Hippocampal formation (tissue), 2 donors: ENCODE results near the gene LARGE2.

Experiments
- DNase-seq, 2 donors: peaks; one replicate each; lab custom pipeline; 2025; lab: John Stamatoyannopoulos, UW

The LARGE2 gene

GRCh38 chr11:45929486-45930030 lies 7.1 kb downstream of the LARGE2 start:
- no peak for DNase-seq

GRCh38 chr11:45930031-45930794 lies 7.8 kb downstream of the LARGE2 start:
- DNase-seq = no peak

- no peak for DNase-seq
Measured at GRCh38 chr11:45930951-45931570, 8.6 kb downstream of the LARGE2 start.

GRCh38 chr11:45931739-45932138 lies 9.3 kb downstream of the LARGE2 start:
- no peak for DNase-seq

- DNase-seq = no peak
Measured at GRCh38 chr11:45932217-45932616, 9.8 kb downstream of the LARGE2 start.

- no peak for DNase-seq
Measured at GRCh38 chr11:45933131-45933831, 10.8 kb downstream of the LARGE2 start.

- no peak for DNase-seq
Measured at GRCh38 chr11:45933846-45934579, 11.6 kb downstream of the LARGE2 start.

- DNase-seq = no peak
Measured at GRCh38 chr11:45934580-45935318, 12.3 kb downstream of the LARGE2 start.

GRCh38 chr11:45935349-45936064 lies 13.1 kb downstream of the LARGE2 start:
- no peak for DNase-seq

- DNase-seq = no peak
Measured at GRCh38 chr11:45936511-45937054, 14.1 kb downstream of the LARGE2 start.

- no peak for DNase-seq
Measured at GRCh38 chr11:45937916-45938315, 15.5 kb downstream of the LARGE2 start.

- DNase-seq = no peak
Measured at GRCh38 chr11:45939836-45940235, 17.4 kb downstream of the LARGE2 start.

- no peak for DNase-seq
Measured at GRCh38 chr11:45941285-45941684, 18.8 kb downstream of the LARGE2 start.

- DNase-seq = no peak
Measured at GRCh38 chr11:45942381-45942780, 19.9 kb downstream of the LARGE2 start.

- DNase-seq = no peak
Measured at GRCh38 chr11:45945397-45945999, 23.0 kb downstream of the LARGE2 start.

GRCh38 chr11:45947885-45948284 lies 25.4 kb downstream of the LARGE2 start:
- no peak for DNase-seq

GRCh38 chr11:45948356-45948755 lies 25.9 kb downstream of the LARGE2 start:
- DNase-seq = peak; percentile 8 to 35

GRCh38 chr11:45949992-45950407 lies 27.5 kb downstream of the LARGE2 start:
- DNase-seq = no peak

- DNase-seq = no peak
Measured at GRCh38 chr11:45959851-45960250, 37.4 kb downstream of the LARGE2 start.
